ENCODE measurements around the gene SMIM35. TPM values are rescaled to one million over a fixed set of nuclear protein-coding genes. Genes with fewer than 3 reads are reported as not detected.

SMIM35 gene
- total and polyA plus RNA-seq, 2 donors (not counting 3 experiments of a cell fraction or from before 2014, with no cell fraction given), result not detected

DNA sequence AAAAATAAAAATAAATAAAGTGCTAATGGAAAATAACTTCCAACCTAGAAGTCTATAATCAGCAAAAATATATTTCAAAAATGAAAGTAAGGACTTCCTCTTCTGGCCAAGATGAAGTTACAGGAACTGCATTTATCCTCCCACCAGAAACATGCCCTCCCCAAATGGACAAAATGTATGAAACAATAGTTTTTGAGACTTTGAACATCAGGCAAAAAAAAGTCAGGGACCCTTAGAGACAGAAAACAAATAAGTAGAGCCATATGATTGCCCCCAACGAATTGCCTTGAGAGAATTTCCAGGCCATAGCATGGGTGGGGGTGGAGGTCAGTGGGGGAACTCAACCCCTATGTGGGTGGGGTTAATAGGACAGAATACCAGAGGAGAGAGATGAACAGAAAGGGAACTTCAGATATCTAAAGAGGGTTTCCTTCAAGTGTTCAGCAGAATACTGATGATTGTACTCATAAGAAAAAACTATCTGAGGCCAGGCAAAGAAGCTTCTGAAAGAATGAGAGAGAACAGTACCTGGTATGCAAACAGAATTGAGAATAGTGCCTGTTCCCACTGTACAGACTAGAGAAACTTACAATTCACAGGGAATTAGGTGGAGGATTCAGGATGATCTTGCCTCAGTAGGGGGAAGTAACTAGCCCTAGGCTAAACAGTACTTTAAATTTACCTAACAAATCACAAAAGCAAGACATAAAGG is 127.2 kb downstream of the SMIM35 start:
- no peak overlapping the region for H2AFZ ChIP-seq (ENCODE audit: low read depth, low read length)
- H3K9me1 ChIP-seq (replicated peaks; ENCODE audit: control insufficient read depth, extremely low read depth, insufficient read depth, low read length), result no peaks in the 10 kb centered on the region
- H3K27me3 ChIP-seq (ENCODE audit: control insufficient read depth in 2 of 2, insufficient read depth in 2 of 2, low read length in 2 of 2), result peaks cover 10 to 17% of the 10 kb centered on the region in 2 experiments
- TF ChIP-seq, protein P1, sequence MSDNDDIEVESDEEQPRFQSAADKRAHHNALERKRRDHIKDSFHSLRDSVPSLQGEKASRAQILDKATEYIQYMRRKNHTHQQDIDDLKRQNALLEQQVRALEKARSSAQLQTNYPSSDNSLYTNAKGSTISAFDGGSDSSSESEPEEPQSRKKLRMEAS (IDR thresholded peaks at IDR 0.05; ENCODE audit: insufficient read depth, insufficient read length), result no peak
- TF ChIP-seq POLR2A (IDR thresholded peaks at IDR 0.05; ENCODE audit: low read depth, low read length) (no peak), GATA2 (IDR thresholded peaks at IDR 0.05; ENCODE audit: insufficient read depth, insufficient read length, low read depth, low read length) (no peak), JUN (IDR thresholded peaks at IDR 0.05; ENCODE audit: borderline replicate concordance, insufficient read depth, insufficient read length, low read depth) (no peak), POLR2AphosphoS5 (IDR thresholded peaks at IDR 0.05; ENCODE audit: insufficient read depth, low read depth, low read length) (no peak), EZH2 (IDR thresholded peaks at IDR 0.05; ENCODE audit: borderline replicate concordance, low read depth, low read length, severe bottlenecking) (no peak), FOS (IDR thresholded peaks at IDR 0.05; ENCODE audit: borderline replicate concordance, insufficient read depth, low read length) (no peak)
- TF ChIP-seq, protein P2, sequence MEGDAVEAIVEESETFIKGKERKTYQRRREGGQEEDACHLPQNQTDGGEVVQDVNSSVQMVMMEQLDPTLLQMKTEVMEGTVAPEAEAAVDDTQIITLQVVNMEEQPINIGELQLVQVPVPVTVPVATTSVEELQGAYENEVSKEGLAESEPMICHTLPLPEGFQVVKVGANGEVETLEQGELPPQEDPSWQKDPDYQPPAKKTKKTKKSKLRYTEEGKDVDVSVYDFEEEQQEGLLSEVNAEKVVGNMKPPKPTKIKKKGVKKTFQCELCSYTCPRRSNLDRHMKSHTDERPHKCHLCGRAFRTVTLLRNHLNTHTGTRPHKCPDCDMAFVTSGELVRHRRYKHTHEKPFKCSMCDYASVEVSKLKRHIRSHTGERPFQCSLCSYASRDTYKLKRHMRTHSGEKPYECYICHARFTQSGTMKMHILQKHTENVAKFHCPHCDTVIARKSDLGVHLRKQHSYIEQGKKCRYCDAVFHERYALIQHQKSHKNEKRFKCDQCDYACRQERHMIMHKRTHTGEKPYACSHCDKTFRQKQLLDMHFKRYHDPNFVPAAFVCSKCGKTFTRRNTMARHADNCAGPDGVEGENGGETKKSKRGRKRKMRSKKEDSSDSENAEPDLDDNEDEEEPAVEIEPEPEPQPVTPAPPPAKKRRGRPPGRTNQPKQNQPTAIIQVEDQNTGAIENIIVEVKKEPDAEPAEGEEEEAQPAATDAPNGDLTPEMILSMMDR (IDR thresholded peaks at IDR 0.05; ENCODE audit: extremely low read depth in 1 of 2, insufficient read depth in 1 of 2, low read depth in 1 of 2, low read length in 2 of 2), result no peak
- no peaks in the 10 kb centered on the region for H4K20me1 ChIP-seq (replicated peaks; ENCODE audit: control insufficient read depth, extremely low read depth, insufficient read depth, low read length)
- no peaks in the 10 kb centered on the region for H3K9me3 ChIP-seq (replicated peaks; ENCODE audit: control insufficient read depth, insufficient read depth, low read length)
- H3K27ac ChIP-seq (ENCODE audit: insufficient read depth, low read depth, low read length), result no peak overlapping the region
- no peaks in the 10 kb centered on the region for H3K4me1 ChIP-seq (ENCODE audit: control insufficient read depth, extremely low read depth, insufficient read depth, low read length)
- DNase-seq (ENCODE audit: low read depth, low spot score) (no peak), FAIRE-seq (no peak)
- dilution Hi-C loops (cut with MboI; ENCODE audit: extremely low pct_ligation_motif_present, low sequenced_read_pairs) (no loop called here), intact Hi-C loops (cut with micrococcal nuclease) (no loop called here)
- CTCF ChIA-PET, result interaction anchor here (1.1 to 2.2 kb wide), 2 partner anchors 13 to 152 kb away, joined by 3 to 10 read pairs; no protein-coding TSS in a partner anchor
- H3K9ac ChIP-seq (replicated peaks; ENCODE audit: extremely low read depth, insufficient read depth, low read length), result no peak overlapping the region
- no peak overlapping the region for H3K4me3 ChIP-seq (replicated peaks in 1 of 3; ENCODE audit: insufficient read depth in 1 of 3, low read depth in 1 of 3, low read length in 3 of 3)
- POLR2A ChIA-PET, result no interaction called here
- no TSS peak for BruUV-seq (replicated peaks)
- H3K36me3 ChIP-seq (ENCODE audit: control insufficient read depth in 2 of 2, extremely low read depth in 1 of 2, insufficient read depth in 2 of 2, low read length in 2 of 2), result no peaks in the 10 kb centered on the region
- no peak overlapping the region for H3K4me2 ChIP-seq (ENCODE audit: insufficient read depth, low read length)
- H3K79me2 ChIP-seq (ENCODE audit: control insufficient read depth, insufficient read depth, low read length), result no peaks in the 10 kb centered on the region

Measured in endothelial cell of umbilical vein (primary cell).